ENCODE results near the gene MTPN. TPM values are rescaled to one million over a fixed set of nuclear protein-coding genes. Genes with fewer than 3 reads are reported as not detected.

The MTPN gene
- total RNA-seq, 4 donors from 2014 or later, result 100 to 182 (median 145) TPM

GRCh38 chr7:135950429-135950828, 26.7 kb downstream of the MTPN start:
- H3K36me3 ChIP-seq, result peaks cover 0 to 59% (median 0%) of the 10 kb centered on the region in 3 donors
- H3K4me3 ChIP-seq, result no peak overlapping the region
- TF ChIP-seq CTCF (IDR thresholded peaks at IDR 0.05) (no peak), POLR2A (IDR thresholded peaks at IDR 0.05) (no peak)
- H3K27ac ChIP-seq, result no peak overlapping the region
- no peaks in the 10 kb centered on the region for H3K9me3 ChIP-seq
- peaks cover 0 to 6% (median 0%) of the 10 kb centered on the region in 3 donors for H3K4me1 ChIP-seq
- H3K27me3 ChIP-seq, result no peaks in the 10 kb centered on the region
- DNase-seq, result no peak
- intact Hi-C loops (cut with DNase I), result no loop called here

DNA sequence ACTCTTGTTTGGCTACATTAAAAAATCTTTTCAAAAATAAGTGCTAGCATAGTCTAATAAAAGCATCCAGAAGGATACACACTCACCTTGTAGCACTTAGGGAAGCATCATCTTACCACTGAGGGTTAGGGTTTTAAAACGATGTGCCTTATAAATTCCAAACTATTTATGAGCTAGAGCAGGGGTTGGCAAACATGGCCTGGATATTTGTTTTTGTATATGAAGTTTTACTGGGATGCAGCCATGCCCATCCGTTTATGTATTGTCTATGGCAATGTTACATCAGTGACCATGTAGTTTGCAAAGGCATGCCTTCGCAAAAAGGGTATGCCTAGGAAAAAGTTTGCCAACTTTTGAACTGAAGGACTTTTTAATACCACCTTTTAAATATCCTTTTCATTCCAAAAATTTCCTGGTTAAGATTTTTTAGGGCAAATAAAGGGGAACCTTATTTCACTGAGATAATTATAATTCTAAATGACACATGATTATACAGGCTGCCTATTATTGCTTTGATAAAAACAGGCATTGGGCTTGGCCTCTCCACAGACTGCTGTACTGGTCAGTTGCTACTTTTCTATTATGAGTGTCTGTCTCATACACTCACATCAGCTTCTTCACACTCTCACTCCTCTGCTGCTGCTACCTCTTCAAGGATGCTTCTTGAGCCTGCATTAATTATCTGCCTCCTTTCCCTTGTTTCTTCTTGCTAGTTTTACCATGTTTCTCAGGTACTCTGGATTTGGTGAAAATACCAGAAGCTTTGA, 30.7 kb downstream of the MTPN start:
- WGBS, 2 donors, result 70 to 74% methylated on average over 3 of the region's 3 CpGs
- intact Hi-C loops (cut with DNase I), result no loop called here
- Histone ChIP-seq H3K4me1 (no peaks in the 10 kb centered on the region), H3K4me3 (no peak overlapping the region), H3K27ac (no peak overlapping the region), H3K9me3 (no peaks in the 10 kb centered on the region), H3K27me3 (no peaks in the 10 kb centered on the region), H3K36me3 (peaks cover 0 to 53% (median 0%) of the 10 kb centered on the region in 3 donors)
- TF ChIP-seq POLR2A (IDR thresholded peaks at IDR 0.05) (no peak), CTCF (IDR thresholded peaks at IDR 0.05) (no peak)
- DNase-seq, result no peak

DNA sequence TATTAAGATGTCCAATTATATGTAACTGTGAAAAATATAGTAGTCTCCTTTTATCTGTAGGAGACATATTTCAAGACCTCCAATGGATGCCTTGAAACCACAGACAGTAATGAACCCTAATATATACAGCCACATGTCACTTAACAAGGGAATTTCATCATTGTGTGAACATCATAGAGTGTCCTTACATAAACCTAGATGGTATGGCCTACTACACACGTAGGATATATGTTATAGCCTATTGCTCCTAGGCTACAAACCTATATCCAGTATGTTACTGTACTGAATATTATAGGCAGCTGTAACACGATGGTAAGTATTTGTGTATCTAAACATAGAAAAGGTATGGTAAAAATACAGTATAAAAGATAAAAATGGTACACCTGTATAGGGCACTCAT, 32.4 kb downstream of the MTPN start:
- Histone ChIP-seq H3K27ac (no peak overlapping the region), H3K4me1 (no peaks in the 10 kb centered on the region), H3K27me3 (no peaks in the 10 kb centered on the region), H3K9me3 (no peaks in the 10 kb centered on the region), H3K4me3 (no peak overlapping the region), H3K36me3 (peaks cover 0 to 36% (median 0%) of the 10 kb centered on the region in 3 donors)
- no peak for DNase-seq
- 93 to 96% methylated on average over 2 of the region's 2 CpGs for WGBS, 2 donors
- TF ChIP-seq POLR2A (IDR thresholded peaks at IDR 0.05), result no peak
- TF ChIP-seq CTCF (IDR thresholded peaks at IDR 0.05), result no peak
- intact Hi-C loops (cut with DNase I), result no loop called here

DNA sequence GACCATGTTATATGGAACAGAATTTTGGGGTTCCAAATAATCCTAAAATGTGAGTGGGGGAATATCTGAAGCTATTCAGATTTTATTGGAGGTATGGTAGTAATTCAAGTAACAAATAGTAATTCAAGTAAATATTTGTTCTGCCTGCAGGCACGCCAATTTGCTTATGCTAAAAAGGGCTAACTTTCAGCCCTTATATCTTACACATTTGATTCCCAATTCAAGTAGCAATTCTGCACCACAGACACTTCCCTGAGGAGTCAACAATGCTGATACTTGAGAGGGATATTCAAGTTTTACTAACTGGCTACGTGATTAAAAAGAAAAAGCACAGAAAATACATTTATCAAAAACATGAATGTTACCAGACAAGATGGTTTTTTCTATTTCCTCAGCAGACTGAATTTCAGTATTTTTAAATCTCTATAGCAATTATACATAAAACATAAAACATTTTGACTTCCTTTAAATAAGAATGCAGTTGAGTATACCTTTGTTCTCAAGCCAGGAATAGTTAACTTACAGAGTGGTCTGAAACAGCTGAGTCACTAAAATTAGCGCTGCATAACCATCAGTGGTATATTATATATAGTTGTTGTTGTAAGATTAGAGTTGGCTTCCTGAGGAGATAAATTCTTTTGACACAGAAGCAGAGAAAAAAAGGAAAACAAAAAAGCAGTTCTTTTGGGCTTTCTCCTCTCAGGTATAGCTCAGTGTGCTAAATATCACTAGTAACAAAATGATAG, 33.9 kb downstream of the MTPN start:
- Histone ChIP-seq H3K27me3 (no peaks in the 10 kb centered on the region), H3K4me1 (no peaks in the 10 kb centered on the region), H3K27ac (no peak overlapping the region), H3K9me3 (no peaks in the 10 kb centered on the region), H3K4me3 (no peak overlapping the region), H3K36me3 (peaks cover 0 to 23% (median 0%) of the 10 kb centered on the region in 3 donors)
- intact Hi-C loops (cut with DNase I), result no loop called here
- TF ChIP-seq POLR2A (IDR thresholded peaks at IDR 0.05), result no peak
- WGBS, 2 donors, result 71 to 76% methylated on average over 3 of the region's 3 CpGs
- DNase-seq, result no peak

DNA sequence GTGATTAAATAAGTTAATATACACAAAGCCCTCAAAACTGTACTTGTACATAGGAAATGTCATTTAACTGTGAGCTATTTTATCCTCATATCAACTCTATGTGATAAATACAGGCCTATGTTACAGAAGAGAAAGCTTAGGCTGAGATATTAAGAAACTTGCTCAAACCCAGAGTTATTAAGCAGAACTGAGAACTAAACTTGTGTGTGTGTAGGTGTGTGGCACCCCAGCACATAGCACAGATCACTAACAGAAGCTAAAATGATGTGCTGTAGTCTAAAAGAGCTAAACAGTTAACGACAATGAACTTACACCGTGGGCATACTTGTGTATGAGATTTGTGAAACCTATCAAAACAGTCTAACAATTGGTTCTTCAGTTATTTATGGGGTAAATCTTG, 34.5 kb downstream of the MTPN start:
- no peaks in the 10 kb centered on the region for H3K27me3 ChIP-seq
- H3K4me1 ChIP-seq, result peaks cover 0 to 3% (median 0%) of the 10 kb centered on the region in 3 donors
- no peak for DNase-seq
- WGBS, 2 donors, result 88 to 100% methylated on average over 2 of the region's 2 CpGs
- H3K4me3 ChIP-seq, result no peak overlapping the region
- intact Hi-C loops (cut with DNase I), result no loop called here
- TF ChIP-seq CTCF (IDR thresholded peaks at IDR 0.05) (no peak), POLR2A (IDR thresholded peaks at IDR 0.05) (no peak)
- no peaks in the 10 kb centered on the region for H3K9me3 ChIP-seq
- H3K36me3 ChIP-seq, result peaks cover 0 to 20% (median 0%) of the 10 kb centered on the region in 3 donors
- no peak overlapping the region for H3K27ac ChIP-seq

Data from esophagus squamous epithelium (tissue), 5 donors.